Epithelial cell of esophagus (primary cell): ENCODE results near the gene BMS1.

Experiments
- DNase-seq: peaks from one replicate; pipeline ENCODE4 v3.0.0; 2010; ENCODE audit warnings: low read depth
- H3K4me3 ChIP-seq: 2 replicates; pipeline ENCODE4 v1.5.1; 2011; ENCODE audit warnings: mild to moderate bottlenecking, low read length, control low read depth
- CTCF ChIP-seq: IDR thresholded peaks from 2 replicates; pipeline ENCODE4 v1.5.1; 2011; ENCODE audit warnings: low read depth, mild to moderate bottlenecking, low read length, control low read depth, inconsistent platforms; ENCODE audit not compliant: insufficient read depth; ENCODE audit errors: missing control alignments

Gene BMS1

GRCh38 chr10:42875798-42876341, 93.3 kb downstream of the BMS1 start:
- DNase-seq: no peak
- no peak overlapping the region for H3K4me3 ChIP-seq
- TF ChIP-seq CTCF: no peak

GRCh38 chr10:42876476-42876875, 93.9 kb downstream of the BMS1 start:
- no peak for DNase-seq
- TF ChIP-seq CTCF: no peak
- no peak overlapping the region for H3K4me3 ChIP-seq

- no peak for TF ChIP-seq CTCF
- H3K4me3 ChIP-seq: no peak overlapping the region
- no peak for DNase-seq
Observed at GRCh38 chr10:42876945-42877344, 94.3 kb downstream of the BMS1 start.

- no peak for DNase-seq
- no peak overlapping the region for H3K4me3 ChIP-seq
- no peak for TF ChIP-seq CTCF
Observed at GRCh38 chr10:42877496-42878030, 95.0 kb downstream of the BMS1 start.

- H3K4me3 ChIP-seq: no peak overlapping the region
- TF ChIP-seq CTCF: no peak
- DNase-seq: no peak
Observed at GRCh38 chr10:42878134-42878820, 95.7 kb downstream of the BMS1 start.

- TF ChIP-seq CTCF: no peak
- no peak for DNase-seq
- H3K4me3 ChIP-seq: no peak overlapping the region
Observed at GRCh38 chr10:42878821-42879195, 96.2 kb downstream of the BMS1 start.
